Inflammatory macrophage (primary cell): ENCODE data around the gene NR1D1.

Experiments
- DNase-seq, 2 donors: peaks; one replicate each; pipeline ENCODE4 v3.0.0-alpha.2; 2020 to 2022

The NR1D1 gene

GRCh38 chr17:40062329-40063186, 37.8 kb downstream of the NR1D1 start, which contains the start of gene THRA:
THRA (plus strand) TSS chr17:40062965; CDS start chr17:40074489, 11,524 bp downstream.
- DNase-seq = peak; percentile 48 to 77

DNA sequence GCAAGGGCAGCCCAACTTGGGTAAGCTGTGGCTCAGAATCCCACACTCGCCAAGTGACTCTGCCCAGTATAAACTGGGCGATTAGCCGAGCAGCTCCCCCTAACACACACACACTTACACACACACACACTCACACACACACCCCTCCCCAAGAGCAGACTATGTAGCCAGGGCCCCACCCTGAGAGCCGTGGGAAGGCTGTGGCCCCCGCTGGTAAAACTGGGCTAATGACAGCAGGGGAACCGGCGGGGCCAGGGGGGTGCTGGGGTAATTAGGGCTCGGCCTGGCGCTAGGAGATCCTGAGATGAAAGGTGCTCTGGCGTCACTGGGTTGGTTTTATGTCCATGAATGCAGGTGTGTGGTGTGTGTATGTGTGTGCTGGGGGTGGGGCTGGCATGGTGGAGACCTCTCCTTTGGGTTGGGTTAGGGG, 38.8 kb downstream of the NR1D1 start:
- DNase-seq = no peak

GRCh38 chr17:40060887-40061608, 39.3 kb downstream of the NR1D1 start:
- DNase-seq = no peak

- DNase-seq = no peak
Measured at GRCh38 chr17:40059729-40060475, 40.5 kb downstream of the NR1D1 start.

DNA sequence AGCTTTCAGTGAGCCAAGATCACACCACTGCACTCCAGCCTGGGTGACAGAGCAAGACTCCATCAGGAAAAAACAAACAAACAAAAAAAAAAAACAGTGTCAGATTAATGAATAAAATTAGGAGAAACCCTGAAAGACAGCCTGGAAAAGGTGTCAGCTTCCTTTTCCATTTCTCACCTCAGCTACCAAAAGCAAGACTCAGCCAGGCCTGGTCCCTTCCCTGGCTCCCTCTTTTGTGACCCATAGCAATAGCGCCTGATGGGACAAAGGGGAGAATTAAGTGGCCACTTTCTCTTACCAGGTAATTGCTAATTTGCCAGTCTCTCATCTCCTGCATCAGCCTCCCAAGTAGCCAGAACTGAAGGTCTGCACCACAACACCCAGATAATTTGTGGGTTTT, 41.5 kb downstream of the NR1D1 start:
- DNase-seq = no peak

GRCh38 chr17:40058186-40058784, 42.1 kb downstream of the NR1D1 start:
- no peak for DNase-seq

GRCh38 chr17:40056379-40057015, 43.9 kb downstream of the NR1D1 start:
- no peak for DNase-seq
